ENCODE data around the gene ATP2B1.

DNA sequence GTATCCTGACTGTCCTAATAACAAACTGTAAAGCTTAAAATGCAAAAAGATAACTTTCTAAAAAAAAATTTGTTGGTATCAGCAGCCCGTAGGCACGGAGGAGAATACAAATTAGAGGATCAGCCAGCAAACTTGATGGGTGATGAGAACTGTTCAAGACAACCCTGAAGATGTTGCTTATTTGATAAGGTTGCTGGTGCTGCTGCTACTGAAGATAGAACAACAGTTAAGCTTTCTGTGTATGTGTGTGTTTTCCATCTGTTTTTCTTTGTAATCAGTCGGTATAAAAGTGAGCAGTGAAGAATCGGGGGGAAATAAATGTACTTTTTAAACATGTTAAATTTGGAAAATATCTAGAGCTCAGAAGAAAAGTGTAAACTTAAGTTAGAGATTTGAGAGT lies 115.4 kb downstream of the ATP2B1 start:
- TF ChIP-seq, protein P1, sequence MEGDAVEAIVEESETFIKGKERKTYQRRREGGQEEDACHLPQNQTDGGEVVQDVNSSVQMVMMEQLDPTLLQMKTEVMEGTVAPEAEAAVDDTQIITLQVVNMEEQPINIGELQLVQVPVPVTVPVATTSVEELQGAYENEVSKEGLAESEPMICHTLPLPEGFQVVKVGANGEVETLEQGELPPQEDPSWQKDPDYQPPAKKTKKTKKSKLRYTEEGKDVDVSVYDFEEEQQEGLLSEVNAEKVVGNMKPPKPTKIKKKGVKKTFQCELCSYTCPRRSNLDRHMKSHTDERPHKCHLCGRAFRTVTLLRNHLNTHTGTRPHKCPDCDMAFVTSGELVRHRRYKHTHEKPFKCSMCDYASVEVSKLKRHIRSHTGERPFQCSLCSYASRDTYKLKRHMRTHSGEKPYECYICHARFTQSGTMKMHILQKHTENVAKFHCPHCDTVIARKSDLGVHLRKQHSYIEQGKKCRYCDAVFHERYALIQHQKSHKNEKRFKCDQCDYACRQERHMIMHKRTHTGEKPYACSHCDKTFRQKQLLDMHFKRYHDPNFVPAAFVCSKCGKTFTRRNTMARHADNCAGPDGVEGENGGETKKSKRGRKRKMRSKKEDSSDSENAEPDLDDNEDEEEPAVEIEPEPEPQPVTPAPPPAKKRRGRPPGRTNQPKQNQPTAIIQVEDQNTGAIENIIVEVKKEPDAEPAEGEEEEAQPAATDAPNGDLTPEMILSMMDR (IDR thresholded peaks at IDR 0.05) = no peak
- TF ChIP-seq POLR2A (IDR thresholded peaks at IDR 0.05) (no peak), POLR2AphosphoS5 (IDR thresholded peaks at IDR 0.05; ENCODE audit: insufficient read depth in 1 of 2, low read depth in 1 of 2) (no peak)
